ENCODE data around the gene FAM200C. TPM values are rescaled to one million over a fixed set of nuclear protein-coding genes. Genes with fewer than 3 reads are reported as not detected.

FAM200C gene
- polyA plus RNA-seq, 1 donor (not counting 4 experiments of a cell fraction or from before 2014, with no cell fraction given), result 1.7 TPM

DNA sequence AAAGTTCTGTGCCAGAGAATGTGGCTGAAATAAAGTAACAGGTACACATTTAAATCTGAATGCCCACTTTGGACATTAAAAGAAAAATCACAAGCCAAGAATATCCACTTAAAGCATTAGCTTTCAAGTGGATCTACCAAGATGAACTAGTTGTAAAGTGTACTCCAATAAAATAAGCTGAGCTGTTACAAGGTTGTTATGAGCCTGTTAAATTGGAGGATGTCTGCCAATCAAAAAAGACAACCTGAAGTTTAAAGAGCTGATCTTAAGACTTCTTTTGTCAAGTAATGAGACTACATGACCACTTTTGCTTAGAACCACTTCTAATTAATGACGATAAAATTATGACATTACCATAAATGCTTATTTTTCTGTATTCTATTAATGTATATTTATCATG lies 2.4 kb downstream of the FAM200C start:
- no peaks in the 10 kb centered on the region for H4K20me1 ChIP-seq (ENCODE audit: control insufficient read depth, extremely low read depth, insufficient read depth, low read length)
- H3K36me3 ChIP-seq (ENCODE audit: control insufficient read depth in 2 of 2, extremely low read depth in 1 of 2, insufficient read depth in 2 of 2, low read length in 2 of 2), result peaks cover 0 to 8% of the 10 kb centered on the region in 2 experiments
- DNase-seq (ENCODE audit: low read depth, low spot score) (no peak), FAIRE-seq (no peak)
- TF ChIP-seq CTCF (optimal IDR thresholded peaks at IDR 0.05 in 1 of 3, IDR thresholded peaks at IDR 0.05 in 1 of 3, conservative IDR thresholded peaks at IDR 0.05 in 1 of 3; ENCODE audit: extremely low read depth in 1 of 3, insufficient read depth in 2 of 3, low read length in 3 of 3) (no peak), EZH2 (IDR thresholded peaks at IDR 0.05; ENCODE audit: low read length) (no peak)
- H3K27me3 ChIP-seq (ENCODE audit: control insufficient read depth, extremely low read depth, insufficient read depth, low read length), result no peaks in the 10 kb centered on the region
- peaks cover 8% of the 10 kb centered on the region for H3K4me1 ChIP-seq (ENCODE audit: control insufficient read depth, extremely low read depth, insufficient read depth, low read length)
- H2AFZ ChIP-seq (ENCODE audit: control insufficient read depth, low read length), result no peak overlapping the region
- dilution Hi-C loops (cut with MboI; ENCODE audit: extremely low pct_ligation_motif_present, low sequenced_read_pairs), result no loop called here
- H3K9me3 ChIP-seq (ENCODE audit: control insufficient read depth, low read depth, low read length), result no peaks in the 10 kb centered on the region
- H3K9me1 ChIP-seq (ENCODE audit: control insufficient read depth, extremely low read depth, insufficient read depth, low read length), result no peaks in the 10 kb centered on the region
- peaks cover 11% of the 10 kb centered on the region for H3K79me2 ChIP-seq (ENCODE audit: control insufficient read depth, insufficient read depth, low read length)
- H3K4me3 ChIP-seq (ENCODE audit: control insufficient read depth in 2 of 3, extremely low read depth in 1 of 3, insufficient read depth in 2 of 3, low read depth in 1 of 3, low read length in 3 of 3), result no peak overlapping the region
- H3K27ac ChIP-seq (ENCODE audit: control insufficient read depth, insufficient read depth, low read length), result no peak overlapping the region
- H3K9ac ChIP-seq (ENCODE audit: control insufficient read depth, extremely low read depth, insufficient read depth, low read length), result no peak overlapping the region
- no peak overlapping the region for H3K4me2 ChIP-seq (ENCODE audit: control insufficient read depth, extremely low read depth, insufficient read depth, low read depth, low read length)

DNA sequence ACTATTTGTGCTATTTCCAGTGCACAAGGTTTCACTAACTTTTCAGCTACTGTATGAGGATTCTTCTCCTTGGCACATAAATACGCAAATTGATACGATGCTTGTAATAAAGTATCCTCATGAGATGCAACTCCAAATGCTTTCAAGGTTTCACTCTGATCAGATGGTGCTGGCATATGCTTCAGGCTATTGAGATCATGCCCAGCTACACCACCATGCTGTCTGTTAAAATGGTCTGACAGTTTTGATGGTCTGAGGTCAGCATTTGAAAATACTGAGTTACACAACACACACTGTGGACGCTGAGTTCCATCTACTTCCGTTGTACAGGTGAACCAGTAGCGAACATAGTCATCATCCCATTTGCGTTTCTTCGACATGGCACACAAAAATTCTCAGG lies 4.7 kb downstream of the FAM200C start:
- no peak for DNase-seq (ENCODE audit: low read depth, low spot score)

More for the DNA sequence above, 4.7 kb downstream of the FAM200C start:
- H3K9me1 ChIP-seq (ENCODE audit: control insufficient read depth, extremely low read depth, insufficient read depth, low read length), result no peaks in the 10 kb centered on the region
- dilution Hi-C loops (cut with MboI; ENCODE audit: extremely low pct_ligation_motif_present, low sequenced_read_pairs), result no loop called here
- H3K79me2 ChIP-seq (ENCODE audit: control insufficient read depth, insufficient read depth, low read length), result peaks cover 11% of the 10 kb centered on the region
- TF ChIP-seq CTCF (optimal IDR thresholded peaks at IDR 0.05 in 1 of 3, IDR thresholded peaks at IDR 0.05 in 1 of 3, conservative IDR thresholded peaks at IDR 0.05 in 1 of 3; ENCODE audit: extremely low read depth in 1 of 3, insufficient read depth in 2 of 3, low read length in 3 of 3) (no peak), EZH2 (IDR thresholded peaks at IDR 0.05; ENCODE audit: low read length) (no peak)
- FAIRE-seq, result no peak
- no peaks in the 10 kb centered on the region for H3K9me3 ChIP-seq (ENCODE audit: control insufficient read depth, low read depth, low read length)
- H3K27me3 ChIP-seq (ENCODE audit: control insufficient read depth, extremely low read depth, insufficient read depth, low read length), result no peaks in the 10 kb centered on the region
- H3K27ac ChIP-seq (ENCODE audit: control insufficient read depth, insufficient read depth, low read length), result no peak overlapping the region
- no peak overlapping the region for H2AFZ ChIP-seq (ENCODE audit: control insufficient read depth, low read length)
- H3K4me3 ChIP-seq (ENCODE audit: control insufficient read depth in 2 of 3, extremely low read depth in 1 of 3, insufficient read depth in 2 of 3, low read depth in 1 of 3, low read length in 3 of 3), result no peak overlapping the region
- no peak overlapping the region for H3K9ac ChIP-seq (ENCODE audit: control insufficient read depth, extremely low read depth, insufficient read depth, low read length)
- H3K36me3 ChIP-seq (ENCODE audit: control insufficient read depth in 2 of 2, extremely low read depth in 1 of 2, insufficient read depth in 2 of 2, low read length in 2 of 2), result no peaks in the 10 kb centered on the region
- no peaks in the 10 kb centered on the region for H4K20me1 ChIP-seq (ENCODE audit: control insufficient read depth, extremely low read depth, insufficient read depth, low read length)
- no peak overlapping the region for H3K4me2 ChIP-seq (ENCODE audit: control insufficient read depth, extremely low read depth, insufficient read depth, low read depth, low read length)
- H3K4me1 ChIP-seq (ENCODE audit: control insufficient read depth, extremely low read depth, insufficient read depth, low read length), result peaks cover 5% of the 10 kb centered on the region

All from keratinocyte (primary cell).